HT1080 (cell line): Measurements from ENCODE around the gene E2F4. TPM values are rescaled to one million over a fixed set of nuclear protein-coding genes. Genes with fewer than 3 reads are reported as not detected.

Experiments
- DNase-seq: peaks from one replicate; pipeline ENCODE4 v3.0.0-alpha.2; 2015; ENCODE audit warnings: low read depth
- total RNA-seq: library from RNA; depleted of rRNA; stranded (reverse); fragments of >200 nt; shearing (Covaris generic); gene quantifications from 2 replicates; pipeline ENCODE4 v1.2.3, GENCODE V29; 2014

The E2F4 gene
- total RNA-seq, 1 experiment from 2014 or later: 230 TPM

GRCh38 chr16:67230809-67231660 lies 39.1 kb downstream of the E2F4 start:
- DNase-seq: no peak

- no peak for DNase-seq
These were observed 41.6 kb downstream of the E2F4 start for GRCh38 chr16:67233596-67233995.

GRCh38 chr16:67234180-67234597 lies 42.2 kb downstream of the E2F4 start:
- DNase-seq: no peak

- DNase-seq: no peak
These were observed 44.0 kb downstream of the E2F4 start for GRCh38 chr16:67235816-67236562.

GRCh38 chr16:67236563-67237395 lies 44.8 kb downstream of the E2F4 start:
- DNase-seq: peak; percentile 36

- DNase-seq: no peak
These were observed 45.7 kb downstream of the E2F4 start for GRCh38 chr16:67237396-67238277.

GRCh38 chr16:67238278-67238575 lies 46.3 kb downstream of the E2F4 start:
- DNase-seq: no peak

GRCh38 chr16:67238806-67239470 lies 47.0 kb downstream of the E2F4 start:
- no peak for DNase-seq

- peak; percentile 53 for DNase-seq
These were observed 48.6 kb downstream of the E2F4 start for GRCh38 chr16:67240506-67240905.

- DNase-seq: peak; percentile 94
These were observed 49.3 kb downstream of the E2F4 start for GRCh38 chr16:67241008-67241900.

- no peak for DNase-seq
These were observed 50.3 kb downstream of the E2F4 start for GRCh38 chr16:67242138-67242730.

- no peak for DNase-seq
These were observed 51.5 kb downstream of the E2F4 start for GRCh38 chr16:67243481-67243880.

- DNase-seq: peak; percentile 96
These were observed 52.6 kb downstream of the E2F4 start for GRCh38 chr16:67244387-67245185.

GRCh38 chr16:67245186-67245585 lies 53.2 kb downstream of the E2F4 start:
- no peak for DNase-seq

GRCh38 chr16:67245674-67246080 lies 53.7 kb downstream of the E2F4 start:
- DNase-seq: no peak

GRCh38 chr16:67246081-67246755 lies 54.3 kb downstream of the E2F4 start:
- DNase-seq: peak; percentile 88

GRCh38 chr16:67246756-67247191 lies 54.8 kb downstream of the E2F4 start:
- DNase-seq: no peak
